Measurements from ENCODE around the gene JUND.

JUND gene

DNA sequence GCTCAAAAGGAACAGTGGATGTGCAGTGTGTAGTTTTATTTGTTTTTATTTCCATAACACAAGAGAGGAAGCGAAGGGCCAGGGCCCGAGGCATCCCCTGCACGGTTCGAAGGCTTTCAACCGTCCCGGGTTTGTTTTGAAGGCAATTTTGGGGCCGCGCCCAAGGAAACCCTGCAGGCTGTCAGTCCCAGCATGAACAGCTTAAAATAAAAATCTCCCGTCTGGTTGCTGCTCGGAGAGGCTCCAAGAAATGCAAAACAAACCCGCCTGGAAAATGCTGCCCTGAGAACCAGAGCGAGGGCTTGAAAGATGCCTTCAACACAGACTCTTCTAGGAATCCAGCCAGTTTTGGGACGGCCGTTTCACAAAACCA, 25.5 kb upstream of the JUND start:
- Histone ChIP-seq H3K27me3 (no peaks in the 10 kb centered on the region), H3K9me3 (no peaks in the 10 kb centered on the region), H3K36me3 (peaks cover 0 to 48% (median 25%) of the 10 kb centered on the region in 3 donors), H3K4me3 (peak overlapping the region; percentile 32 to 34), H3K4me1 (peaks cover 15 to 71% (median 66%) of the 10 kb centered on the region in 4 donors), H3K27ac (peak overlapping the region; percentile 97 to 100)
- intact Hi-C loops (cut with DNase I; ENCODE audit: low total_unique reads): no loop called here
- DNase-seq: peak in 1 of 2 donors; percentile 90
- TF ChIP-seq, protein P1, sequence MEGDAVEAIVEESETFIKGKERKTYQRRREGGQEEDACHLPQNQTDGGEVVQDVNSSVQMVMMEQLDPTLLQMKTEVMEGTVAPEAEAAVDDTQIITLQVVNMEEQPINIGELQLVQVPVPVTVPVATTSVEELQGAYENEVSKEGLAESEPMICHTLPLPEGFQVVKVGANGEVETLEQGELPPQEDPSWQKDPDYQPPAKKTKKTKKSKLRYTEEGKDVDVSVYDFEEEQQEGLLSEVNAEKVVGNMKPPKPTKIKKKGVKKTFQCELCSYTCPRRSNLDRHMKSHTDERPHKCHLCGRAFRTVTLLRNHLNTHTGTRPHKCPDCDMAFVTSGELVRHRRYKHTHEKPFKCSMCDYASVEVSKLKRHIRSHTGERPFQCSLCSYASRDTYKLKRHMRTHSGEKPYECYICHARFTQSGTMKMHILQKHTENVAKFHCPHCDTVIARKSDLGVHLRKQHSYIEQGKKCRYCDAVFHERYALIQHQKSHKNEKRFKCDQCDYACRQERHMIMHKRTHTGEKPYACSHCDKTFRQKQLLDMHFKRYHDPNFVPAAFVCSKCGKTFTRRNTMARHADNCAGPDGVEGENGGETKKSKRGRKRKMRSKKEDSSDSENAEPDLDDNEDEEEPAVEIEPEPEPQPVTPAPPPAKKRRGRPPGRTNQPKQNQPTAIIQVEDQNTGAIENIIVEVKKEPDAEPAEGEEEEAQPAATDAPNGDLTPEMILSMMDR (IDR thresholded peaks at IDR 0.05): no peak

GRCh38 chr19:18306209-18306887, 24.9 kb upstream of the JUND start:
- TF ChIP-seq, protein P1 (IDR thresholded peaks at IDR 0.05): no peak
- H3K4me3 ChIP-seq: peak overlapping the region; percentile 32 to 34

DNA sequence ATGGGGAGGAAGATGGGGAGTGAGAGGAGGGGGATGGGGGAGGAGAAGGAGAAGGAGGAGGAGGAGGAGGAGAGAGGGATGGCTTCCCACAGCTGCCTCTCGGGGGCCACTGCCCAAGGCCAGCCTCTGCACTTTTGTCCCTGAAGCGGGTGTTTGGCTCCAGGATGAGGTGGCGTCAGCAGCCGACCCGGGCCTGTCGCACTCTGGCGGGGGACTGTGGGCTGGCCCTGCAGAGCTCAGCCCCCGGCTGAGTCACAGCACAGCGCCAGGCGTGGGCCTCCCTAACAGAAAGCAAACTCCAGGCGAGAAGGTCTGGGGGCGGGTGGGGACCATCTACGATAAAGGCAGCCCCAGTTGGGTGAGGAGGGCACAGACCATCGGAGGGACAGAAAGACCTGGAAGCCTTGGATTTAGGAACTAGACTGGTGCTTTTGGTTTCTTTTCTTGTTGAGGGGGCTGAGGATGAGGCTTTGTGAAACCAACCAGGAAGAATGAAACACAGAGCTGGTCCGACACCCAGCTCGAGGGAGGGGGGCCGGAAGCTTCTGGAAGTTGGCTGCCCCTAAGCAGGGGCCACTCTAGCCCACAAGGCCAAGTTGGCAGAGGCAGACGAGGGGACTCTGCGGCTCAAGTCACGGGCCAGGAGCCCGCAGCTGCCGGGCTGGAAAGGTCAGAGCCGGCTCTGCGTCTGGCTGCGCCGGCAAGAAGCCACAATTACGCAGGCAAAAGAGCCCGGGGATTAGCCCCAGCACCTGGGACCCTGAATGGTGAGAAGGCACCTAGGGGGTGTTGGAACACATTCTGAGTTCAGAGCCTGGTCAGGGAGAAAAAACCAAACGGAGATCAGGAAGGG, 23.3 kb upstream of the JUND start:
- intact Hi-C loops (cut with DNase I; ENCODE audit: low total_unique reads): no loop called here
- DNase-seq: peak; percentile 92 to 97
- Histone ChIP-seq H3K36me3 (peaks cover 0 to 26% (median 13%) of the 10 kb centered on the region in 3 donors), H3K27ac (peak overlapping the region; percentile 97 to 100), H3K9me3 (no peaks in the 10 kb centered on the region), H3K27me3 (no peaks in the 10 kb centered on the region), H3K4me1 (peaks cover 15 to 88% (median 82%) of the 10 kb centered on the region in 4 donors), H3K4me3 (peak overlapping the region; percentile 46 to 62)
- TF ChIP-seq, protein P1 (IDR thresholded peaks at IDR 0.05): no peak

More at GRCh38 chr19:18306209-18306887, 24.9 kb upstream of the JUND start:
- no peaks in the 10 kb centered on the region for H3K27me3 ChIP-seq
- no peaks in the 10 kb centered on the region for H3K9me3 ChIP-seq
- no peak for DNase-seq
- peaks cover 15 to 76% (median 71%) of the 10 kb centered on the region in 4 donors for H3K4me1 ChIP-seq
- H3K27ac ChIP-seq: peak overlapping the region; percentile 97 to 100
- intact Hi-C loops (cut with DNase I; ENCODE audit: low total_unique reads): no loop called here
- peaks cover 0 to 43% (median 21%) of the 10 kb centered on the region in 3 donors for H3K36me3 ChIP-seq

- Histone ChIP-seq H3K27ac (peak overlapping the region; percentile 97 to 100), H3K36me3 (peaks cover 0 to 21% (median 7%) of the 10 kb centered on the region in 3 donors), H3K4me3 (peak overlapping the region; percentile 46 to 62), H3K9me3 (no peaks in the 10 kb centered on the region), H3K27me3 (no peaks in the 10 kb centered on the region), H3K4me1 (peaks cover 15 to 86% (median 81%) of the 10 kb centered on the region in 4 donors)
- TF ChIP-seq, protein P1 (IDR thresholded peaks at IDR 0.05): no peak
- peak in 1 of 2 donors; percentile 34 for DNase-seq
- intact Hi-C loops (cut with DNase I; ENCODE audit: low total_unique reads): no loop called here
Observed at GRCh38 chr19:18304208-18304457, 22.7 kb upstream of the JUND start.

DNA sequence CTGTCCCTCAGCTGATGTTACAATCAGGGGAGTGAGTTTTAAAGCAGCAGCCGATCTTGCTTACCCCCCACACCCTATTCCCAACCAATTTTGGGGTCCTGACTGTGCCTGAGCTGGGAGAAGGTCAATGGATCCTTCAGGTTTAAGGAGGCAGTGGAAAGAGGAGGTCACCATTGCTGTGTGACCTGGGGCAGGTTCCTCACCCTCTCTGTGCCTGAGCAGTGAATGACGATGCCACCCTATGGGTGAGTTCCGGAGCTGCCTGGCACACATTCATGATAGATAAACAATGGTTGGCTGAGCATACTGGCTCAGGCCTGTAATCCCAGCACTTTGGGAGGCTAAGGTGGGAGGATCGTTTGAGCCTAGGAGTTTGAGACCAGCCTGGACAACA, 20.3 kb upstream of the JUND start:
- Histone ChIP-seq H3K4me3 (no peak overlapping the region), H3K4me1 (peaks cover 0 to 62% (median 60%) of the 10 kb centered on the region in 4 donors), H3K27ac (peak overlapping the region; percentile 97 to 100), H3K9me3 (no peaks in the 10 kb centered on the region), H3K36me3 (no peaks in the 10 kb centered on the region), H3K27me3 (no peaks in the 10 kb centered on the region)
- TF ChIP-seq, protein P1 (IDR thresholded peaks at IDR 0.05): no peak
- intact Hi-C loops (cut with DNase I; ENCODE audit: low total_unique reads): no loop called here
- DNase-seq: no peak

Measured in tibial artery (tissue), 4 donors.